Hepatocyte (in vitro differentiated cells): ENCODE measurements around the gene NUP153.

Source experiments
- EZH2 ChIP-seq: fragments of 200-600 bp; sonication (generic); IDR thresholded peaks from 2 replicates; pipeline ENCODE4 v1.6.1; 2016; ENCODE audit warnings: antibody characterized with exemption, mild to moderate bottlenecking, borderline replicate concordance
- EZH2phosphoT487 ChIP-seq: fragments of 200-600 bp; sonication (generic); IDR thresholded peaks from one replicate; pipeline ENCODE4 v1.6.1; 2018; ENCODE audit warnings: antibody characterized with exemption, mild to moderate bottlenecking, low read depth, moderate library complexity; ENCODE audit not compliant: unreplicated experiment, severe bottlenecking
- TF ChIP-seq, protein P1 (sequence below): fragments of 200-600 bp; sonication (generic); IDR thresholded peaks from 2 replicates; pipeline ENCODE4 v1.5.1; 2016; ENCODE audit warnings: antibody characterized with exemption, mild to moderate bottlenecking; ENCODE audit not compliant: poor library complexity

DNA sequence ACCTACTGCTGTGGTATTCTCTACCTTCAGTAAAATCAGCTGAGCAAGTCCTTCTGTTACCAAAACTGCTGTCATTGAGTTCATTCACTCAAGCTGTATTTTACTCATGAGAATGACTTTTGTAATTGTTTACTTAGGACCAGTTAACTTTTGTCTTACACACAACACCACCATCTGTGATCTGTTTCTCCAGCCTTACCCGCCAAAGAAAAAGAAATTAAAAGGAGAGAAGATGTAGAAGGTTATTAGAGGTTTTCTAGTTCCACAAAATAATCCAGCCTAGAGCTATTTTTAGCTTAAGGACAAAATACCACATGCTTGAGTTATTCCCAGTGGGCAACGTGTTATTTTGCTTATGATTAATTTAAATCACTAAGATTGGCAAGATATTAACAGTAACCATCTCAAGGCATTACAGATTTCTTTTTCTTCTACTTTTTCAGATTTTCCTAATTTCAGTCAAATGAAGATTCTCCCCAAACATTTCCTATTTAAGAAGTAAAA lies 68.5 kb downstream of the NUP153 start:
- TF ChIP-seq, protein P1, sequence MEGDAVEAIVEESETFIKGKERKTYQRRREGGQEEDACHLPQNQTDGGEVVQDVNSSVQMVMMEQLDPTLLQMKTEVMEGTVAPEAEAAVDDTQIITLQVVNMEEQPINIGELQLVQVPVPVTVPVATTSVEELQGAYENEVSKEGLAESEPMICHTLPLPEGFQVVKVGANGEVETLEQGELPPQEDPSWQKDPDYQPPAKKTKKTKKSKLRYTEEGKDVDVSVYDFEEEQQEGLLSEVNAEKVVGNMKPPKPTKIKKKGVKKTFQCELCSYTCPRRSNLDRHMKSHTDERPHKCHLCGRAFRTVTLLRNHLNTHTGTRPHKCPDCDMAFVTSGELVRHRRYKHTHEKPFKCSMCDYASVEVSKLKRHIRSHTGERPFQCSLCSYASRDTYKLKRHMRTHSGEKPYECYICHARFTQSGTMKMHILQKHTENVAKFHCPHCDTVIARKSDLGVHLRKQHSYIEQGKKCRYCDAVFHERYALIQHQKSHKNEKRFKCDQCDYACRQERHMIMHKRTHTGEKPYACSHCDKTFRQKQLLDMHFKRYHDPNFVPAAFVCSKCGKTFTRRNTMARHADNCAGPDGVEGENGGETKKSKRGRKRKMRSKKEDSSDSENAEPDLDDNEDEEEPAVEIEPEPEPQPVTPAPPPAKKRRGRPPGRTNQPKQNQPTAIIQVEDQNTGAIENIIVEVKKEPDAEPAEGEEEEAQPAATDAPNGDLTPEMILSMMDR, result no peak
- TF ChIP-seq EZH2phosphoT487 (no peak), EZH2 (no peak)
